GM12873 (cell line): ENCODE results near the gene CD6.

Experiments used
- CTCF ChIP-seq: IDR thresholded peaks from 2 replicates; pipeline ENCODE4 v1.5.1; 2012; ENCODE audit warnings: low read depth, mild to moderate bottlenecking, moderate library complexity, low read length, control low read depth; ENCODE audit not compliant: insufficient read depth; ENCODE audit errors: missing control alignments

CD6 gene

GRCh38 chr11:60987577-60988277, 16.2 kb downstream of the CD6 start:
- TF ChIP-seq CTCF, result no peak

- TF ChIP-seq CTCF, result no peak
These were observed 17.2 kb downstream of the CD6 start for GRCh38 chr11:60988658-60989057.

- TF ChIP-seq CTCF, result no peak
These were observed 17.7 kb downstream of the CD6 start for GRCh38 chr11:60989093-60989650.

GRCh38 chr11:60991457-60991856, 20.0 kb downstream of the CD6 start:
- TF ChIP-seq CTCF, result no peak

GRCh38 chr11:60992842-60993409, 21.4 kb downstream of the CD6 start:
- TF ChIP-seq CTCF, result no peak

GRCh38 chr11:60993615-60994014, 22.1 kb downstream of the CD6 start:
- TF ChIP-seq CTCF, result no peak

GRCh38 chr11:60994541-60995080, 23.1 kb downstream of the CD6 start:
- no peak for TF ChIP-seq CTCF
